ENCODE data around the gene ELMO2.

DNA sequence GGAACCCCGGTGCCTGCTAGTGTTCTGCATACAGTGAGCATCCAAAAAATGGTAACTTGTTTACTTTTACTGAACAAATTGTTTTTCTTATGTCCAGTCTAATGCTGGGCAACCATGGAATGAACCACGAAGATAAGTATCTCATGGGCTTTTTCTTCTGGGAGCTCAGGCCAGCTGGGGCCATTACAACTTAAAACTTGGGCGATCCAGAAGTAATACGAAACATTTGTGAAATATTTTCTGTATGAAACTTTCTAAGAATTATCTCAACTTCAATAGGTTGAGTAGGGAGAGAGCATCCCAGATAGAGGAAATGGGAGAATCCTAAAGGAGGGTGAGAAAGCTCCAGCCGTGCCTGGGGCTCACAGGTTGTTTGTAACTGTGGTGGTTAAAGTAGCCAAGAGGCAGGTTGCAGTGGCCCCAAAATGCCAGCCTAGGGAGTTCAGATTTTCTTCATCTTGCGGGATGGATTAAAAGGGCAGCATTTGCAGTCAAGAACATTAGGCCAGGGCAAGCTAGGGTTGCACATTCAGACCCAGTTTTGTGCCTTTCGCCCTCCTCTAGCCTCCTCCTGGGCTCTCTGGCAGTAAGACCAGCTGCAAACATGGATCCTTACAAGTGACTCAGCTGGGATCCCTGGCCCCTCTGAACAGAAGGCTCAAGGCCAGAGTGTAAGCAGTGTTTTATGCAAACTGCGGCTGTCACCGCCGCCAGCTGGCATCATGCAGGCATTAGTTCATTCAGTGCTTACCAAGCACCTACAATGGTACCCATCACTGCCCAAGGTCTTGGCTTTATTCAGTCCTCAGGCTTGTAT, 41.5 kb downstream of the ELMO2 start:
- TF ChIP-seq CREB1 (IDR thresholded peaks at IDR 0.05; ENCODE audit: low read depth), result no peak
- TF ChIP-seq RAD21 (IDR thresholded peaks at IDR 0.05; ENCODE audit: low read depth), result no peak
- no peak for TF ChIP-seq NFIC (IDR thresholded peaks at IDR 0.05)
- TF ChIP-seq USF1 (IDR thresholded peaks at IDR 0.05), result no peak
- TF ChIP-seq TAF1 (IDR thresholded peaks at IDR 0.05; ENCODE audit: low read depth), result no peak
- TF ChIP-seq, protein P1, sequence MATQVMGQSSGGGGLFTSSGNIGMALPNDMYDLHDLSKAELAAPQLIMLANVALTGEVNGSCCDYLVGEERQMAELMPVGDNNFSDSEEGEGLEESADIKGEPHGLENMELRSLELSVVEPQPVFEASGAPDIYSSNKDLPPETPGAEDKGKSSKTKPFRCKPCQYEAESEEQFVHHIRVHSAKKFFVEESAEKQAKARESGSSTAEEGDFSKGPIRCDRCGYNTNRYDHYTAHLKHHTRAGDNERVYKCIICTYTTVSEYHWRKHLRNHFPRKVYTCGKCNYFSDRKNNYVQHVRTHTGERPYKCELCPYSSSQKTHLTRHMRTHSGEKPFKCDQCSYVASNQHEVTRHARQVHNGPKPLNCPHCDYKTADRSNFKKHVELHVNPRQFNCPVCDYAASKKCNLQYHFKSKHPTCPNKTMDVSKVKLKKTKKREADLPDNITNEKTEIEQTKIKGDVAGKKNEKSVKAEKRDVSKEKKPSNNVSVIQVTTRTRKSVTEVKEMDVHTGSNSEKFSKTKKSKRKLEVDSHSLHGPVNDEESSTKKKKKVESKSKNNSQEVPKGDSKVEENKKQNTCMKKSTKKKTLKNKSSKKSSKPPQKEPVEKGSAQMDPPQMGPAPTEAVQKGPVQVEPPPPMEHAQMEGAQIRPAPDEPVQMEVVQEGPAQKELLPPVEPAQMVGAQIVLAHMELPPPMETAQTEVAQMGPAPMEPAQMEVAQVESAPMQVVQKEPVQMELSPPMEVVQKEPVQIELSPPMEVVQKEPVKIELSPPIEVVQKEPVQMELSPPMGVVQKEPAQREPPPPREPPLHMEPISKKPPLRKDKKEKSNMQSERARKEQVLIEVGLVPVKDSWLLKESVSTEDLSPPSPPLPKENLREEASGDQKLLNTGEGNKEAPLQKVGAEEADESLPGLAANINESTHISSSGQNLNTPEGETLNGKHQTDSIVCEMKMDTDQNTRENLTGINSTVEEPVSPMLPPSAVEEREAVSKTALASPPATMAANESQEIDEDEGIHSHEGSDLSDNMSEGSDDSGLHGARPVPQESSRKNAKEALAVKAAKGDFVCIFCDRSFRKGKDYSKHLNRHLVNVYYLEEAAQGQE (IDR thresholded peaks at IDR 0.05; ENCODE audit: low read depth), result no peak
- TF ChIP-seq YY1 (IDR thresholded peaks at IDR 0.05; ENCODE audit: low read depth), result no peak

Data from Ishikawa (cell line).